ENCODE results near the gene STAC.

STAC gene

GRCh38 chr3:36580716-36581115 lies 200.4 kb downstream of the STAC start:
- DNase-seq = no peak

DNA sequence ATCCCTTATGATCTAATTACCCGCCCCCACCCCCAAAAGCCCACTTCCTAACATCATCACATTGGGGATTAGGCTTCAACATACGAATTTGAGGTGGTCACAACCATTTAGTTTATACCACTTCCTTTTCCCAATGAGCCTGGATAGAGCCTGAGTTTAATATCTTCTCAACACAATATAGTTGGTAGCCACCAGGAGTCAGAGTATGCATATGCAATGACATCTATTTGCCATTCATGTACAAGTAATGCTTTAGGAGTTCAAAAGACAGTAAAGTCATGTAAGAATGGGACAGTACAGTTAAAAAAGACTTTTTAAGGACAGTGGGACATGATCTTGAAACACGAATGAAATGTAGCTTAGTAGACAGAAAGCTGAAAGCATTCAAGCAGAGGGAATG lies 211.7 kb downstream of the STAC start:
- DNase-seq = no peak

DNA sequence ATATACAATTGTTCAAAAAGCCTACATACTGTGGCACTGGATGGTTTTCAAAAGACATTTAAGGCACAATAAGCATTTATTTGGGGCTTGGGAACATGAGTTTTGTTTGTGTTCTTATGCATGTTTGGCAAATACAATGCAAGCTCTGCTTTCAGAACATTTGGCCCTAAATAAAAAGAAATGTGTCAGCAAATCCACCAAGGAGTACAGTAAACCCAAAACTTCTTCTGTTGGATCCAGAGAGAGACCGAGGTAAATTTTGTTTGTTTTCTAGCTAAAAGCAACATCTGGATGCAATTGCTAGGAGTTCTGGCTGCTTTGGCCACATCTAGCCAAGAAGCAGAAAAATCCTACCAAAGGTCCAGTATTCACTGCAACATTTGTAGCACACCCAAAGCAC lies 215.2 kb downstream of the STAC start:
- DNase-seq = no peak

GRCh38 chr3:36596419-36596818 lies 216.1 kb downstream of the STAC start:
- DNase-seq = no peak

DNA sequence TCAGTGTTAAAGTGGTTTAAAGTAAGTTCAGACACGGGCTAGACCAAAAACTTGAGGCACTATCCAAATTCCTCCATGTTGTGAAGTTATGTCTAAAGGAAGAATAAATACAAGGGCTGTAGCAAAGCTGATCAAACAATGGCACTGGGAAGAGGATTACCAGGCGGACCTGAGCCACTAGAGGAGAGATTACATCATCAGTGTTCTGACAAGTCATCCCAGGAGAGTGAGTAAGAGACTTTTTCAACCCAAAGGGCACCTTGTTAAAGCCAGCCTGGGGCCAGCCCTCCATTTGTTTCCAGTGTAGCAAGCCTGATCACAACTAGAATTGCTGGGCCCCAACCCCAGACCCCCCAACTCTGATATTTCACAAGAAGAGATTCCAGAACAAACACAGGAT lies 217.1 kb downstream of the STAC start:
- DNase-seq = no peak

Data from nucleus accumbens (tissue), 56 donors.